ENCODE data around the gene RABGGTA. TPM values are rescaled to one million over a fixed set of nuclear protein-coding genes. Genes with fewer than 3 reads are reported as not detected.

Gene RABGGTA
- total and polyA plus RNA-seq, 10 of the 15 experiments (the other 5 are each of a cell fraction or from before 2014, with no cell fraction given) = 19.1 to 75.6 (median 46.9) TPM

DNA sequence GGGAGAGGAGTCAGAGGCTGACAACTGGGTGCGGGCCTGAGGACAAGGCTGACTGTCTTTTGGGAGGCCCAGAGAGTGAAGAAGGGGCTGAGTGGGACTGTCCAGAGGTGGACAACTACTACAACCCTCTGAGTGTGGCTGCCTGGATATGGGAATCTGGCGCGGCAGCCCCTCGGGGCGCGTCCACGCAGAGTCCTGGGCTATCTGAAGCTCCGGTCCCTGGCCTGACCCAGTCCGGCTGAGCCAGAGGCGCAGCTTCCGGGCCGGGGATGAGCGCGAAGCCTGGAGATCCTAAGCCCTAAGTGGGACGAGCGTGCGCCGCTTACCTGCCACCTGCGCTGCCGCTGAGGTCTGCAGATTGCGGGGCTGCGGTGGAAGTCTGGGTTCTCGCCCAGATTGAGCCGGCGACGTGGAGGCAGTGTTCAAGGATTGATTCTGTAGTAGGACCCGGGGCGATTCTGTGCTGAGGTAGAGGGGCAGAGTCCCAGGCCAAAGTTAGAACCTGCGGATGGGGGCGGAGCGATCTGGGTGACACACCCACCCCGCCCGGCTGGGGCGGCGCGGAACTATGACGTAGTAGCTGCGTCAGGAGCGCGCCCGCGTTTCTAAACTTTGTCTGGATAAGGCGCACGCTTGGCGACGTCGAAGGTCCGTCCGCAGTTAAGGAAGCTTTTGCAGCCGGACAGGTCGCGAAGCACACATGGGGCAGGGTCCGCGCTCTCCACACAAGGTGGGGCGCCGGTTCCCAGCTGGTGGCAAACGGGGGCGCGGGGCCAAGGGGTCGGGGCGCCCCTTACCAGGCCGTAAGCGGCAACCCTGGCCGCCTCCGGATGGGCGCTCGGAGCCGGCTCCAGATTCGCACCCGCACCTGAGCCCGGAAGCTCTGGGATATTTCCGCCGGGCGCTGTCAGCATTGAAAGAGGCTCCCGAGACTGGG is 28.1 kb upstream of the RABGGTA start, which contains the start of the genes DHRS1 and NOP9 (continued):
- no peak for TF ChIP-seq ZNF274 (IDR thresholded peaks at IDR 0.05; ENCODE audit: insufficient read depth, insufficient read length)
- TF ChIP-seq IKZF1 (conservative IDR thresholded peaks at IDR 0.05) = 0 out of 2 replicates have a peak, but pooled peaks have one; percentile 57
- TF ChIP-seq PML (IDR thresholded peaks at IDR 0.05; ENCODE audit: low read length) = 0 out of 2 replicates have a peak, but pooled peaks have one; percentile 61
- TF ChIP-seq IRF4 (IDR thresholded peaks at IDR 0.05; ENCODE audit: low read depth, low read length) = no peak
- TF ChIP-seq RB1 (IDR thresholded peaks at IDR 0.05; ENCODE audit: borderline replicate concordance) = no peak
- no peak for TF ChIP-seq ZSCAN29 (IDR thresholded peaks at IDR 0.05)
- no peak for TF ChIP-seq EZH2 (IDR thresholded peaks at IDR 0.05; ENCODE audit: borderline replicate concordance, control insufficient read depth, low read depth, low read length)
- peak; percentile 34 to 62; a peak in 2 of 4 replicates for TF ChIP-seq BHLHE40 (IDR thresholded peaks at IDR 0.05; ENCODE audit: borderline replicate concordance in 1 of 2, low read depth in 2 of 2, low read length in 1 of 2)
- no peak for TF ChIP-seq KDM1A (IDR thresholded peaks at IDR 0.05; ENCODE audit: borderline replicate concordance)
- TF ChIP-seq, protein P1, sequence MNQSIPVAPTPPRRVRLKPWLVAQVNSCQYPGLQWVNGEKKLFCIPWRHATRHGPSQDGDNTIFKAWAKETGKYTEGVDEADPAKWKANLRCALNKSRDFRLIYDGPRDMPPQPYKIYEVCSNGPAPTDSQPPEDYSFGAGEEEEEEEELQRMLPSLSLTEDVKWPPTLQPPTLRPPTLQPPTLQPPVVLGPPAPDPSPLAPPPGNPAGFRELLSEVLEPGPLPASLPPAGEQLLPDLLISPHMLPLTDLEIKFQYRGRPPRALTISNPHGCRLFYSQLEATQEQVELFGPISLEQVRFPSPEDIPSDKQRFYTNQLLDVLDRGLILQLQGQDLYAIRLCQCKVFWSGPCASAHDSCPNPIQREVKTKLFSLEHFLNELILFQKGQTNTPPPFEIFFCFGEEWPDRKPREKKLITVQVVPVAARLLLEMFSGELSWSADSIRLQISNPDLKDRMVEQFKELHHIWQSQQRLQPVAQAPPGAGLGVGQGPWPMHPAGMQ (IDR thresholded peaks at IDR 0.05; ENCODE audit: borderline replicate concordance) = no peak
- TF ChIP-seq, protein P2, sequence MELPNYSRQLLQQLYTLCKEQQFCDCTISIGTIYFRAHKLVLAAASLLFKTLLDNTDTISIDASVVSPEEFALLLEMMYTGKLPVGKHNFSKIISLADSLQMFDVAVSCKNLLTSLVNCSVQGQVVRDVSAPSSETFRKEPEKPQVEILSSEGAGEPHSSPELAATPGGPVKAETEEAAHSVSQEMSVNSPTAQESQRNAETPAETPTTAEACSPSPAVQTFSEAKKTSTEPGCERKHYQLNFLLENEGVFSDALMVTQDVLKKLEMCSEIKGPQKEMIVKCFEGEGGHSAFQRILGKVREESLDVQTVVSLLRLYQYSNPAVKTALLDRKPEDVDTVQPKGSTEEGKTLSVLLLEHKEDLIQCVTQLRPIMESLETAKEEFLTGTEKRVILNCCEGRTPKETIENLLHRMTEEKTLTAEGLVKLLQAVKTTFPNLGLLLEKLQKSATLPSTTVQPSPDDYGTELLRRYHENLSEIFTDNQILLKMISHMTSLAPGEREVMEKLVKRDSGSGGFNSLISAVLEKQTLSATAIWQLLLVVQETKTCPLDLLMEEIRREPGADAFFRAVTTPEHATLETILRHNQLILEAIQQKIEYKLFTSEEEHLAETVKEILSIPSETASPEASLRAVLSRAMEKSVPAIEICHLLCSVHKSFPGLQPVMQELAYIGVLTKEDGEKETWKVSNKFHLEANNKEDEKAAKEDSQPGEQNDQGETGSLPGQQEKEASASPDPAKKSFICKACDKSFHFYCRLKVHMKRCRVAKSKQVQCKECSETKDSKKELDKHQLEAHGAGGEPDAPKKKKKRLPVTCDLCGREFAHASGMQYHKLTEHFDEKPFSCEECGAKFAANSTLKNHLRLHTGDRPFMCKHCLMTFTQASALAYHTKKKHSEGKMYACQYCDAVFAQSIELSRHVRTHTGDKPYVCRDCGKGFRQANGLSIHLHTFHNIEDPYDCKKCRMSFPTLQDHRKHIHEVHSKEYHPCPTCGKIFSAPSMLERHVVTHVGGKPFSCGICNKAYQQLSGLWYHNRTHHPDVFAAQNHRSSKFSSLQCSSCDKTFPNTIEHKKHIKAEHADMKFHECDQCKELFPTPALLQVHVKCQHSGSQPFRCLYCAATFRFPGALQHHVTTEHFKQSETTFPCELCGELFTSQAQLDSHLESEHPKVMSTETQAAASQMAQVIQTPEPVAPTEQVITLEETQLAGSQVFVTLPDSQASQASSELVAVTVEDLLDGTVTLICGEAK (IDR thresholded peaks at IDR 0.05; ENCODE audit: borderline replicate concordance) = peak; percentile 18; the same call in 1 of the 2 replicates
- peak; percentile 95; the same call in 1 of the 2 replicates for TF ChIP-seq SIN3A (IDR thresholded peaks at IDR 0.05; ENCODE audit: low read depth, low read length)
- no peak for TF ChIP-seq CHD4 (IDR thresholded peaks at IDR 0.05)
- peak; percentile 74; the same call in 1 of the 2 replicates for TF ChIP-seq YY1 (IDR thresholded peaks at IDR 0.05; ENCODE audit: low read depth, low read length)
- TF ChIP-seq RELA (IDR thresholded peaks at IDR 0.05; ENCODE audit: borderline replicate concordance, partially characterized antibody) = peak; percentile 31
- TF ChIP-seq SMARCA5 (IDR thresholded peaks at IDR 0.05) = no peak
- TF ChIP-seq CEBPB (IDR thresholded peaks at IDR 0.05; ENCODE audit: borderline replicate concordance in 1 of 2, low read depth in 2 of 2, low read length in 2 of 2) = no peak
- TF ChIP-seq NFIC (IDR thresholded peaks at IDR 0.05; ENCODE audit: low read depth, low read length) = no peak
- no peak for TF ChIP-seq TCF7 (IDR thresholded peaks at IDR 0.05; ENCODE audit: borderline replicate concordance)
- no peak for TF ChIP-seq CBX5 (IDR thresholded peaks at IDR 0.05; ENCODE audit: low read depth)
- TF ChIP-seq ATF2 (IDR thresholded peaks at IDR 0.05; ENCODE audit: low read length) = no peak
- 0 out of 2 replicates have a peak, but pooled peaks have one; percentile 29 for TF ChIP-seq GABPA (IDR thresholded peaks at IDR 0.05; ENCODE audit: low read depth)
- no peak for TF ChIP-seq PKNOX1 (IDR thresholded peaks at IDR 0.05)

Data from GM12878 (cell line).